Measurements from ENCODE around the gene ELFN1.
A peak's percentile ranks its signal among the peaks of the same experiment; 100 is the strongest.

The ELFN1 gene

DNA sequence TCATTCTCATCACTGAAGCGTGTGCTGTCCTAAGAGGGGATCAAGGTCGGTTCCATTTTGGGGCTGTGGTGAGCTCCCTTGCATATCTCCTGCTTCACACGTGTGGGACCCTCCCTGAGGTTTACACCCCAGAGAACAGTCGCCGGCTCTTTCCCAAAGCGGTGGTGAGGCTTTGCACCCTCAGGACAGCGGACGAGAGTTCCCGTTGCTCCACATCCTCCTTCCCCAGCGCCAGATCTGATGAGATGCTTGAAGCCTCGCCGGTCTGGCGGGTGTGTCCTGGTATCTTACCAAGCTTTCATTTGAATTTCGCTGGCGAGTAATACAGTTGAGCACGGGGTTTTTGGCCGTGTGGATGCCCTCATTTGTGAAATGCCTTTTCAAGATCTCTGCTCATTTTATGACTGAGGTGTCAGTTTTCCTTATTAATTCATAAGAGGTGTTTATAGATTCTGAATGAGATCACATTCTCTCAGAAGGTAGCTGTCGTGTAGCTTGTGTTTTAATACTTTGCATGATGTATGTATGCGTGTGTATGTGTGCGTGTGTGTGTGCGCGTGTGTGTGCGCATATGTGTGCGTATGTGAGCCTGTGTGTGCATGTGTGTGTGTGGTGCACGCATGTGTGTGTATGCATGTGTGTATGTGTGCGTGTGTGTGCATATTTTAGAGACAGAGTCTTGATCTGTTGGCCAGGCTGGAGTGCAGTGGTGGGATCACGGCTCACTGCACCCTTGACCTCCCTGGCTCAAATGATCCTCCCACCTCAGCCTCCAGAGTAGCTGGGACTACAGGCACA lies 30.7 kb downstream of the ELFN1 start:
- peak in 11 of 42 donors; percentile 4 to 29 (median 8) for DNase-seq
- intact Hi-C loops (cut with DNase I), result no loop called here

DNA sequence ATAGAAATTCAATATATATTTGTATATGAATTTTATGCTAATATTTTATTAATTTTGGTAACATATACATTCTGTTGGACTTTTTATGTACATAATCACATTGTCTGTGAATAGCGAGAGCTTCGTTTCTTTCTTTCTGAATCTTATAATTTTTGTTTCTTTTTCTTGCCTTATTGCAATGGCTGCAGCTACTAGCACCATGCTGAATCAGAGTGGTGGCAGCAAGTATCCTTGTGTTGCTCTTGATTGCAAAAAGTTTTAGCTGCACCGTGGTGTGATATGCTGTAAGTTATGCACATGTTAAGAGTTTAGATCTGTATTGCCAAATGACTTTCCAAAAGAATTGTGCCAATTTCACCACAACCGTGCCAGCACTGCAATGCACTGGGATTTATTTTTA lies 32.6 kb downstream of the ELFN1 start:
- peak in 3 of 42 donors; percentile 0 to 24 (median 2) for DNase-seq
- intact Hi-C loops (cut with DNase I), result no loop called here

DNA sequence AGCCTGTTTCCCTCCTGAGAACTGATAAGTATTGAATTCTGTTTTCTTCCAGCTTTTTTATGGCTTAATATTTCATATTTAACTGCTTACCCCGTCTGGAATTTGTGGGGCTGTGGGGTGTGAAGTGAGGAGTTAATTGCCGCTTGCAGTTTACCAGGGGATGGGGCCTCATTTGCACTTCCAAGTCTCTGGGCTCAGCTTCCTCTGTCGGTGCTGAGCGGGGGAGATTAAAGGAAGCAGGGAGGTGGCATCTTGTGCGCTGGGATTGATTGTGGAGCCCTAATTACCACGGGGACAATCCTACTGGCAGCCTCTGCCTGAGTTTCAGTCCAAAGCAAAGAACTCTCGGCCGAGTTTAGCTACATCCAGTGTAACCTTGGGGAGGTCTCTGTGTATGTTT lies 33.4 kb downstream of the ELFN1 start:
- peak in 5 of 42 donors; percentile 4 to 20 (median 7) for DNase-seq
- intact Hi-C loops (cut with DNase I), result no loop called here

DNA sequence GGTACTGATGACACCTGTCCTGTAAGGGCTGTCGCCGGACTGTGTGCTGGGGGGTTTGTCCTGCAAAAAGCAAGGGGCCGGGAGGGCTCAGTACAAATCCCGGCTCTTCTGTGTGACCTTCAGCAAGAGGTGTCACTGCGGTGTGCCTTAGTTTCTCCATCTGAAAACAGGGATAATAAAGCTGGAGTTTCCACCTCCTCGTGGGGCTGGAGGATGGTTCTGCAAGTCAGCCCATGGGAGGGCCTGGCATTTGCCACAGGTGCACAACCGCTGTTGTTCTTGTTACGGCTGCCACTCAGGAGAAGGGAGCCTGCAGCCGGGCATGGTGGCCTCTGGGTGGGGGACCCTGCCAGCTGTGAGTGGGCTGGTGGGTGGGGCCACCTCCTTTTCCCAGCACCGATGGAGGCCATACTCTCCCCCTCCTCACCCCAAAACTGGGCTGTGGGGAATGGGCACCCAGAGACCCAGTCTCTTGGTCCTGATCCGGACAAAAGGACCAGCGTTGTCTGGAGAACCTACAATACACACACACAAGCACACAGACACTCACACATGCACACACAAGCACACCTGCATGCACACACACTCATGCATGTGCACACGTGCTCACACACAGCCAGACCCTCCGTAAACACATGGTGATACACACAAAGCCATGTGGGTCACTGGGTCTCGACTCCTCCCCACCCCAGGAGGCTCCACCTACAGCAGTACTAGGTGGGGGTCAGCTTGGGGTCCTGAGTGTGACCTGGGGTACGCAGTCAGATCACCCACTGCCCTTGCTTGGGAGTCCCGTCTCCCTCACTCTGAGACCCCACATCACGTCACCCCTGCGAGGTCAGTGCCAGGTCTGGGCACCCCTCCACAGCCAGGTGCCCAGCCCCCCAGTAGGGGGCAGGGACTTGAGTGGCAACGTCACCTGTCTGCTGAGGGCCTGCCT lies 34.1 kb downstream of the ELFN1 start:
- peak in 14 of 42 donors; percentile 1 to 28 (median 6) for DNase-seq
- intact Hi-C loops (cut with DNase I), result no loop called here

DNA sequence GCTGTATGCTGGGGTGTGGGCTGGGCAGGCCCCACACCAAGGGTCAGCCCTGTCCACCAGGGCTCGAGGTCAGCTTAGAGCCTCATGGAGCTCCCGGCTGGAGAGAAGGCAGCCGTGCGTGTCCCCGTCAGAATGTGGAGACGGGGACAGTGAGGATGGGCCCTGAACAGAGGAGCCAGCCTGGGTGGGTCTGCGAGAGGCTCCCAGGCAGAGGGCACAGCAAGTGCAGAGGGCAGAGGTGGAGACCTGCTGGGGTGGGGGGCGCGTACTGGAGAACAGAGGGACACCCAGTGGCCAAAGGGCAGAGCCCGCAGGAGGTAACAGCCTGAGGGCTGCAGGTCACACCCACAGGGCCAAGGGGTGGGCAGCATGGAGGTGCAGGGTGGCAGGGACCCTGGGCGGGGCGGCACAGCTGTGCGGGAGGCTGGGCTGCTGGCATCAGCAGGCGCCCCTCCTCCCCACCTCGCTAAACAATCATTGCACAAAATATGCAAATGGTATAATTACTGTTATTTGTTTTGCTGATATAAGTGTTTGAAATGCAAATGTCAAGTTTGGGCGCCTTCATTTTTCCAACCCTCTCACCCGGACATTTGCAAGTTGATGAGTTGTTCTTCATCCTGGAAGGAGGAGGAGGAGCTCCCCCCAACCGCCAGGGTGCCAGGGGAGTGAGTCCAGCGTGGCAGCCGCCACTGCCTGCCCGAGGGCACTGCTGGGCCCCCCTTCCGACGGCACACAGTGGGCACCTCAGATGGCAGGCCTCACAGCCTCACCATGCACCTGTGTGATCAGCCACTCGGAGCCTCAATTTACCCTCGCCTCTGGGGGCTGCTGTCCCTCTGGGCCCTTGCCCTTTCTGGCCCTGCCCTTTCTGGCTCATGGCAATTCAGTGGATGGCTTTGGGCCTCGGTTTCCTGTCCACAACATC lies 35.0 kb downstream of the ELFN1 start:
- intact Hi-C loops (cut with DNase I), result no loop called here
- peak in 16 of 42 donors; percentile 4 to 29 (median 12) for DNase-seq

DNA sequence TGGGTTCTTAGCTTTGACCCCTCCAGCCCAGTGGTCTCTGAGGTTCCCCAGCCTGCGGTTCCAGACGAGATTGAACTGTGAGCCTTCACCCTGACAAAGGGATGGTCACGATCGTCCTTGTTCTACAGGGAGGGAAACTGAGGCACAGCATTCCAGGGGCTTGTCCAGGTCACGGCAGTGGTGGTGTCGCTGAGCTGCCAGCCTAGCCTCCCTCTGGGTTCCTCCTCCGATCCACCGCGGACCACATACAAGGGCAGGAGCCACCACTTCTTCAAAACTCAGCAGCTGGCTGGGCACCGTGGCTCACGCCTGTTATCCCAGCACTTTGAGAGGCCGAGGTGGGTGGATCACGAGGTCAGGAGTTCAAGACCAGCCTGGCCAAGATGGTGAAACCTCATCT lies 35.8 kb downstream of the ELFN1 start:
- intact Hi-C loops (cut with DNase I), result no loop called here
- DNase-seq, result peak in 9 of 42 donors; percentile 1 to 27 (median 5)

DNA sequence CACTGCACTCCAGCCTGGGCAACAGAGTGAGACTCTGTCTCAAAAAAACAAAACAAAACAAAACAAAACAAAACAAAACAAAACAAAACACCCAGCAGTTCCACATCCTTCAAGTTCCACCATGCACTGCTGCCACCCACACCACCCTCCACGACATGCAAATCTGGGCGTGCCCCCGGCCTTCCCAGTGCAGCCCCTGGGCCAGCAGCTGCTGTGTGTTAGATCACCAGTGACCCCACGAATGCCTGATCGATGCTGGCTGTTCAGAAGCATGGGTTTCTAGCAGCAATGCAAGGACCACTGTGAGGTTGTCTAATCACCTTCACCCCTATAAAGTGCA lies 36.3 kb downstream of the ELFN1 start:
- intact Hi-C loops (cut with DNase I), result no loop called here
- DNase-seq, result peak in 10 of 42 donors; percentile 1 to 17 (median 3)

DNA sequence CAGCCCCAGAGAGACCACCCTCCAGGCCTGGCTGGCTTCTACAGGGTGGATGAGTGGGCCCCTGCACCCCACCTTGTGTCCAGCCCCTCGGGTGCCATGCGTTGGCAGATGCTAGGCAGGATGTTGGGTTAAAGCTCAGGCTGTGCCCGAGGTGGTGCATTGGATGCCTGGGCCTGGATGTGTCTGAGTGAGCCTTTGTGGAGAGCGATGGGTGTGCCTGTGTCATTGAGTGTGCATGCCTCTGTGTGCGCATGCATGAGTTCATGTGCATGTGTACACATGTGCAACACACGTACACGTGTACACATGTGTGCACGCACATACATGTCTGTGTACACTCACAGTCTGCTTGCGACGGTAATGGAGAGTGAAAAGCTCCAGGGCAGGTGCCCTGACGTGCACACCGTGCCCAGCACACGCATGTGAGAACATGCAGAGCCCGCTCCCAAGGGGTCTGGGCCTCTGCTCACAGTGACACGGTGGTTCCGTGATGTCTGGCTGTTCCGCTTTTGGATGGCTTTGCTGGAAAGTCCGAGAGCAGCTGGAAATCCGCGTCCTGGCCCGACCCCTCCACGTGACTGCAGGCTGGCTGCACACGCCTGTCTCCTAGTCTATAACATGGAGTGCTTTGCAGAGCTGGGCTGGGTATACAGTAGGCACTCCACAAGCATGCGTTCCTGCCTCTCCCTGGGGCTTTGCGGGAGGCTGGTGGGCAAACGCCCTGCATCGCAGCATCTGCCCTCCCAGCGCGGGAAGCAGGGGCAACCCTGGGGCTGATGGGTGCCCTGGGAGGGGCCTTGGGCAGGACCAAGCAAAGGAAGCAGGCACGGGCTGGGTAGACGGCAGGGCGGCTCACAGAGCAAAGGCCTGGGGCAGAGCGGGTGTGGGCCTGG lies 36.9 kb downstream of the ELFN1 start:
- intact Hi-C loops (cut with DNase I), result no loop called here
- DNase-seq, result peak in 15 of 42 donors; percentile 1 to 39 (median 10)

DNA sequence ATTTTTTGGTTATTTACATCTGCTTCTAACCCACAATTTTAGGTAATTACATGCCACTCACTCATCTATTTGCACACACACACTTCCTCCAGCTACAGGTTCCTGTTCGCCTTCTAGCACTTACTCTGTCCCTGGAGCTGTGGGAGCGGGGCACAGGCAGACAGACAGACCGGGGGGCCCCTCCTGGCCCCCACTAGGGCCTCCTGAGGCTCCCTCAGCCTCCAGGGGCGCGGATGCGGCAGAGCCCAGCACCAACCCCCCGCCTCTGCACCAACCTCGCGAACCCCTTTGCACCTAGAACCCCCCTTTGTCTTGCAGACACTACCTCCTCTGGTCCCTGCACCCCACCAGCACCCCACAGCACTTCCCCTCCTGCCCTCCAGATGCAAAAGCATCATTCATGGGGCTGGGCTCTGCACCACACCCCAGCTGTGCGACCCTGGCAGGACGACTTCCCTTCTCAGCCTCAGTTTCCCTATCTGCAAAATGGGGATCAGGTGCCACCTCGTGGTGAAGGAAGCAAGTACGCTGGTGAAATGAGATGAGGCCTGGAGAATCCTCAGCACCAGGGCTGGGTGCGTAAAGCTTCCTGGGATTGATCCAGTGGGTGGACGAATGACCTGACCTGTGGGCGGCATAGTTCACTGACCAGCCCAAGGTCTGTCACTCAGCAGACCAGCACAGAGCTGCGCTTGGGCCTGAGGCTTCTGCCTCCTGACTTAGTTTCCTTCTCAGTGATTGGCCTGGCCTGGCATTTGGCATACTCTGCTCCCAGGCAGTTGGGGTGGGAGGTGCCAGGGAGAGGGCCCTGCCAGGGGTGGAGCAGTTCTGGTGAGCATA lies 37.9 kb downstream of the ELFN1 start:
- intact Hi-C loops (cut with DNase I), result no loop called here
- peak in 9 of 42 donors; percentile 2 to 33 (median 12) for DNase-seq

DNA sequence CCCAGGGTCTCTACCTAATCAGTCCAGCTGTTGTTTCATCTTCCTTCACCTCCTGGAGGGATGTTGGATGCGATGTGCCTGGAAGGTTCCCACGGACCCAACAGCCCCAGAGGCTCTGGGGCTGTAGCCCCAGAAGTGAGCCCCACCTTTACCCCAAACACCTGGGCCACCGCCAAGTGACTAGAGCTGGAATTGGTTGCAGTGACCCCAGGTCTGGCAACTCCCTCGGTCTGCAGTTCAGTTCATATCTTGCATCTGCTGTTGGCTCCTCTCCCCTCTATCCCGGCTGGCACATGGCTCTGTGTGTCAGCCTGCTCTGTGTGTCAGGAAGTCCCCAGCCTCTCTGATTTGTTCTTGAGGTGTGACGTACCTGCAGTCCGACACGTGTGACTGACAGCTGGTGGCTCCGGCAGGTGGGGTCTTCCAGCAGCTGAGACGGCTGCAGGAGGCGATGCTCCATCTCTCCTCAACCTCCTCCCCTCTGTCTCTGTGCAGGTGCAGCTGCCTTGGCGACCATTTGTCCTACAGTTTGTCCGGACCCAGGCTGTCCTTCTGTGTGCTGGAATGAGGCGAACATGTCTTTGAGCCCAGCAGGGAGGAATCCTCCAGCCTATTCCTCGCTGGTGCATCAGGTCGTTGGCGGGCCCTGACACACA lies 38.6 kb downstream of the ELFN1 start:
- intact Hi-C loops (cut with DNase I), result no loop called here
- peak in 8 of 42 donors; percentile 7 to 40 (median 11) for DNase-seq

DNA sequence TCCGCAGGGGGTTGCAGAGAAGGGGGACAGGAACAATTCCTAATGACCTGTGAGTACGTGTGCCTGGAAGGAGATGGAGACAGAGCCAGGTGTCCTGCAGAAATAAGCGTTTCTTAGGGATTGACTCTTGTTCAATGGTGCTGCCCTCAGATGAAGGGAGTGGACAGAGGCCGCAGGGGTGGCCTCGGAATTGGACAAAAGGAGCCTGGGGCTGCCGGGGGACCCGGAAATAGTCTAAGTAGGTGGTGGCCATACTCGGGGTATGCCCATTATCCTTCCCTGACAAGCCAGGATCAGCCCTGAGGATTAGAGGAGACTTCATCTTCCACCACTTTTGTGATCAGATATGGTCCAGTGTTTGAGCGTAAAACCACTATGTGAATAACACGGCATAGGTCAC lies 39.2 kb downstream of the ELFN1 start:
- intact Hi-C loops (cut with DNase I), result no loop called here
- DNase-seq, result peak in 3 of 42 donors; percentile 4 to 10 (median 7)

DNA sequence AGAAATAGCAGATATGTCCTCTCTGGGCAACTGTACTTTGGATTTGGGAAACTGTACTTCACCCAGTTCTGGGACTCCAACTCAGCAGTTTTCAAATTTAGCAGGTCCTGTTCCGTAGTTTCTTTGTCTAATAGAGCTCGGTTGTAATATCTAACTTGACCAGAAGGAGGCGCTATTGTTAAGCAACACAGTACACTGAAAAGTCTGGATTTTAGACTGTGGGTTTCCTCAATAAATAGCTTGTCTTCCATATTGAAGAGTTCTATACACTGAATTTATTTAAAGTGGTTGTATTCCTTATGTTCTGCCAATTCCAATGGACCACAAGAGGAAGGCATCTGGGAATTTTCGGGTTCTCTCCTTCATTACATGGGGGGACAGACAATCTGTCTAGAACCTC lies 39.8 kb downstream of the ELFN1 start:
- DNase-seq, result no peak
- intact Hi-C loops (cut with DNase I), result no loop called here

DNA sequence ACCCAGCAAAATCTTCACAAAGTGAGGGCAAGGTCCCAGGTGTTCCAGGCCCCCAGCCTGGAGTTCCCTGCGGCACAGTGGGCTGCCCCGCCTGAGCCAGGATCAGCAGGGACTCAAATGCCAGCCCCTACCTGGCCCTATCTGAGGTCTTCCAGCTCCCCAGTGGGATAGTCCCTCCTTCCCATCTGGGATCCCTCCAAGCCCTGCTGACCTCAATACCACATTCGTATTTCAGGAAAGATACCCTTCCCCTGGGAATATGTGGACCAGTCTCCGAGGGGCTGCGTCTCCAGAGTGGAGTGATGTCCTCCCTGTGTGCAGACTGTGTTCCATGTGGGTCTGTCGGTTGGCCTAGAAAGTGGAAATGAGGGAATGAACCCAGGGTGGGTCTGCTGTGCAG lies 40.9 kb downstream of the ELFN1 start:
- intact Hi-C loops (cut with DNase I), result no loop called here
- no peak for DNase-seq

DNA sequence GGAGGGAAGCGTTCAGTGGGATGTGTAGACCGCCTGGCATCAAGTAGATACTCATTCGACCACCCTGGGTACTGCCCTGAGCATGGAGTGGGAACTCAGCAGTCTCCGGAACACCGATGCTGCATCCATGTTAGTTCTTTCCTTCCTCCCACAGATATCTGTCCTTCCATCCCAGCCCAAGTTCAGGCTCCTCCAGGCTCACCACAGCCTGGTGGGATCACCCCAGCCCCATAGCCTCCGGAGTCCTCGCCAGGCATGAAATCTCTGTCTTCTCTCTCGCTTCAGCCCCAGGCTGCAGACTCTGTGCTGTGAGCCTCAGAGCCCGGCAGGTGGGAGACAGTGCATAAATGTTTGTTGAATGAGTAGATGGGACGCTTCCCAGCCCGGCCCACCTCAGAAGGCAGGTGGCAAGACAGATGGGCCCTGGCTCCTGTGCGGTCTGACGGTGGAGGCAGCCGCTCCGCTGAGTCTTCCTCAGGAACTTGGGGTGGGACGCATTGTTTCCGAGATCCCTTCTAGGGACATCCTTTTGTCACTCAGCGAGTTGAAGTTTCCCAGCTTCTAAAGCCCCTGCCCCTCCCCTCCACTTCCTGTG lies 42.9 kb downstream of the ELFN1 start:
- intact Hi-C loops (cut with DNase I), result no loop called here
- DNase-seq, result no peak

DNA sequence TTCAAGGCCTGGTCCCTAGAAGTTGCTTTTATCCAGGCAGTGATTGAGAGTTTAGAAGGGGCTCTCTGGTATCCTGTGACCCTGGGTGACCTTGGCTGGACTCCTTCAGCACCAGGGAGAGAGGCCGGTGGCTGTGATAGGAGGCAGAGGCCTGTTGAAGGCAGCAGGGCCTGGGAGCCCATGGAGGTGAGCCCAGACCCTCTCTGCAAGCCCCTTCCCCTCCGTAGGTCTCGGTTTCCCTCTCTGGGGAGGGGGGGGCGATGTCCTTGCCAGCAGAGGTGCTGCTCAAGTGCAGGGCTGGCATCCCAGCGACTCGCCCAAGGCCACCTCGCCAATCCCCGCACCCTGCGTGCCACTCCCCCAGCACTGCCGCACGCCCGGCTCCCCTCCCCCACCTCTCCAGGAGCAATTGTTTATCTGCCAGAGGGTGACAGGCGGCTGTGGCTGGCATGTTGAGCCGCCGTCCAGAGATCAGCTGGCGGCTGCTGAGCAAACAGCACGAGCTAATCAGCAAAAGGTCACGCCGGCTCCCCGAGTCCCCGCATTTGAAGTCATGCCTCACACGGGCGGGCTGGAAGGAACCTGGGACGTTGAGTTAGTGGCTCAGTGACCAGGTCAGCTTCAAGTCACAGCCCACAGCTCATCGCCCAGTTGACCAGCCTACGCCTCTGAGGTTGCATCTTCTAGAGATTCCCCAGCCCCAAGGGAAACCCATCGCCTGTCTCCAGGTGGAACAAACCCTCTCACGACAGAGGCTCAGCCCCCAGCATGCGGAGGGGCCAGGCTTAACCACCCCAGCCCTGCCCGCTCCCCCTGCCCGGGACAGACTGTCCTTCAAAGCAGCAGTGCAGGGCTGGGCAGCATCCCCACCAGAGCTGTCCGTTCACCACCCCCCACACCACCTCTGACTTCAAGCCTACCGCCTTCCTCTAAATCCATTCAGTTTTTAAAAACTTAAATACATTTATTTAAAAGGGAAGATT lies 43.7 kb downstream of the ELFN1 start:
- no peak for DNase-seq
- intact Hi-C loops (cut with DNase I), result no loop called here
